Measurements from ENCODE around the gene SRGAP1.
A peak's percentile ranks its signal among the peaks of the same experiment; 100 is the strongest.

The SRGAP1 gene

GRCh38 chr12:64142382-64142781 is 297.9 kb downstream of the SRGAP1 start:
- Mint-ChIP-seq H3K4me3 (no peak overlapping the region), H3K27me3 (ENCODE audit: low read depth, poor library complexity) (no peaks in the 10 kb centered on the region), H3K36me3 (ENCODE audit: low read depth) (peaks cover 34% of the 10 kb centered on the region), H3K27ac (no peak overlapping the region), H3K4me1 (peaks cover 28% of the 10 kb centered on the region), H3K9me3 (peaks cover 4% of the 10 kb centered on the region)
- TF ChIP-seq CTCF (IDR thresholded peaks at IDR 0.05): no peak
- no peak for DNase-seq

GRCh38 chr12:64142784-64143183 is 298.3 kb downstream of the SRGAP1 start:
- H3K4me1 Mint-ChIP-seq: peaks cover 32% of the 10 kb centered on the region
- TF ChIP-seq CTCF (IDR thresholded peaks at IDR 0.05): no peak
- DNase-seq: no peak
- H3K4me3 Mint-ChIP-seq: no peak overlapping the region
- peaks cover 31% of the 10 kb centered on the region for H3K36me3 Mint-ChIP-seq (ENCODE audit: low read depth)
- H3K27ac Mint-ChIP-seq: no peak overlapping the region
- peaks cover 4% of the 10 kb centered on the region for H3K9me3 Mint-ChIP-seq
- H3K27me3 Mint-ChIP-seq (ENCODE audit: low read depth, poor library complexity): no peaks in the 10 kb centered on the region

GRCh38 chr12:64145226-64145625 is 300.7 kb downstream of the SRGAP1 start:
- no peak for DNase-seq
- no peak for TF ChIP-seq CTCF (IDR thresholded peaks at IDR 0.05)

GRCh38 chr12:64147011-64147631 is 302.6 kb downstream of the SRGAP1 start:
- TF ChIP-seq CTCF (IDR thresholded peaks at IDR 0.05): no peak
- peaks cover 21% of the 10 kb centered on the region for H3K36me3 Mint-ChIP-seq (ENCODE audit: low read depth)
- peak overlapping the region; percentile 24 for H3K4me3 Mint-ChIP-seq
- DNase-seq: peak; percentile 47
- H3K4me1 Mint-ChIP-seq: peaks cover 34% of the 10 kb centered on the region
- peak overlapping the region; percentile 94 for H3K27ac Mint-ChIP-seq
- no peaks in the 10 kb centered on the region for H3K9me3 Mint-ChIP-seq
- no peaks in the 10 kb centered on the region for H3K27me3 Mint-ChIP-seq (ENCODE audit: low read depth, poor library complexity)

More at GRCh38 chr12:64145226-64145625, 300.7 kb downstream of the SRGAP1 start:
- peaks cover 35% of the 10 kb centered on the region for H3K4me1 Mint-ChIP-seq
- H3K9me3 Mint-ChIP-seq: no peaks in the 10 kb centered on the region
- H3K4me3 Mint-ChIP-seq: no peak overlapping the region
- peaks cover 21% of the 10 kb centered on the region for H3K36me3 Mint-ChIP-seq (ENCODE audit: low read depth)
- H3K27ac Mint-ChIP-seq: peak overlapping the region; percentile 71
- no peaks in the 10 kb centered on the region for H3K27me3 Mint-ChIP-seq (ENCODE audit: low read depth, poor library complexity)

GRCh38 chr12:64147875-64148274 is 303.4 kb downstream of the SRGAP1 start:
- no peak for TF ChIP-seq CTCF (IDR thresholded peaks at IDR 0.05)
- no peak overlapping the region for H3K4me3 Mint-ChIP-seq
- H3K4me1 Mint-ChIP-seq: peaks cover 27% of the 10 kb centered on the region
- H3K36me3 Mint-ChIP-seq (ENCODE audit: low read depth): peaks cover 13% of the 10 kb centered on the region
- H3K27me3 Mint-ChIP-seq (ENCODE audit: low read depth, poor library complexity): no peaks in the 10 kb centered on the region
- no peak for DNase-seq
- H3K9me3 Mint-ChIP-seq: no peaks in the 10 kb centered on the region
- H3K27ac Mint-ChIP-seq: peak overlapping the region; percentile 72

GRCh38 chr12:64154677-64155076 is 310.2 kb downstream of the SRGAP1 start:
- Mint-ChIP-seq H3K27me3 (ENCODE audit: low read depth, poor library complexity) (no peaks in the 10 kb centered on the region), H3K4me3 (no peak overlapping the region), H3K9me3 (no peaks in the 10 kb centered on the region), H3K27ac (no peak overlapping the region), H3K4me1 (no peaks in the 10 kb centered on the region), H3K36me3 (ENCODE audit: low read depth) (no peaks in the 10 kb centered on the region)
- no peak for DNase-seq
- no peak for TF ChIP-seq CTCF (IDR thresholded peaks at IDR 0.05)
